GM23338 (cell line): ENCODE measurements around the gene PEX12. TPM values are rescaled to one million over a fixed set of nuclear protein-coding genes. Genes with fewer than 3 reads are reported as not detected.

Experiments
- ATAC-seq: fragments of 200-7000 bp; cut with Tn5 transposase; 3 replicates; pipeline ENCODE4 v1.9.1; 2020
- DNase-seq: peaks from one replicate; pipeline ENCODE4 v3.0.0-alpha.2; 2015; ENCODE audit warnings: low spot score
- H2AFZ ChIP-seq: fragments of 200-600 bp; sonication (generic); 2 replicates; pipeline ENCODE4 v1.8.0; 2016; ENCODE audit warnings: antibody characterized with exemption, mild to moderate bottlenecking, moderate library complexity
- H3F3A ChIP-seq: fragments of 200-600 bp; sonication (generic); replicated peaks from 2 replicates; pipeline ENCODE4 v1.8.0; 2017; ENCODE audit warnings: antibody characterized with exemption, mixed run types, low read depth
- H3K27ac ChIP-seq: fragments of 200-600 bp; sonication (generic); 2 replicates; pipeline ENCODE4 v1.6.1; 2016; ENCODE audit warnings: low read depth
- H3K27me3 ChIP-seq: fragments of 200-600 bp; sonication (generic); 2 replicates; pipeline ENCODE4 v1.8.0; 2016; ENCODE audit warnings: mild to moderate bottlenecking, mixed run types, moderate library complexity; ENCODE audit not compliant: insufficient read depth
- H3K36me3 ChIP-seq: fragments of 200-600 bp; sonication (generic); 2 replicates; pipeline ENCODE4 v1.8.0; 2016; ENCODE audit warnings: mild to moderate bottlenecking; ENCODE audit not compliant: insufficient read depth
- H3K4me1 ChIP-seq: fragments of 200-600 bp; sonication (generic); 2 replicates; pipeline ENCODE4 v1.8.0; 2016; ENCODE audit warnings: mild to moderate bottlenecking, moderate library complexity; ENCODE audit not compliant: insufficient read depth
- H3K4me2 ChIP-seq: fragments of 200-600 bp; sonication (generic); 2 replicates; pipeline ENCODE4 v1.7.1; 2017; ENCODE audit warnings: mixed run types
- H3K4me3 ChIP-seq: fragments of 200-600 bp; sonication (generic); 2 replicates; pipeline ENCODE4 v1.6.1; 2016; ENCODE audit warnings: mixed run types
- H3K79me2 ChIP-seq: fragments of 200-600 bp; sonication (generic); replicated peaks from 2 replicates; pipeline ENCODE4 v1.8.0; 2017; ENCODE audit warnings: mild to moderate bottlenecking; ENCODE audit not compliant: insufficient read depth
- H3K9me2 ChIP-seq: fragments of 200-600 bp; sonication (generic); 2 replicates; pipeline ENCODE4 v1.8.0; 2017; ENCODE audit not compliant: insufficient read depth
- H4K20me1 ChIP-seq: fragments of 200-600 bp; sonication (generic); replicated peaks from 2 replicates; pipeline ENCODE4 v1.8.0; 2017; ENCODE audit warnings: mild to moderate bottlenecking; ENCODE audit not compliant: insufficient read depth
- H3K27ac Mint-ChIP-seq: 2 replicates; pipeline ENCODE4 v1.8.0; 2020; ENCODE audit warnings: inconsistent platforms, mild to moderate bottlenecking, moderate library complexity, mixed read lengths
- H3K27me3 Mint-ChIP-seq: 3 replicates; pipeline ENCODE4 v1.8.0; 2022; ENCODE audit warnings: low read depth, mild to moderate bottlenecking, moderate library complexity, mixed read lengths, inconsistent platforms; ENCODE audit not compliant: insufficient read depth, poor library complexity
- H3K36me3 Mint-ChIP-seq: 3 replicates; pipeline ENCODE4 v1.8.0; 2021; ENCODE audit warnings: low read depth, mild to moderate bottlenecking, inconsistent platforms, moderate library complexity, mixed read lengths
- H3K4me1 Mint-ChIP-seq: 3 replicates; pipeline ENCODE4 v1.8.0; 2020; ENCODE audit warnings: mild to moderate bottlenecking, inconsistent platforms, mixed read lengths
- H3K4me3 Mint-ChIP-seq: 3 replicates; pipeline ENCODE4 v1.8.0; 2021; ENCODE audit warnings: moderate library complexity, mild to moderate bottlenecking, inconsistent platforms, mixed read lengths
- H3K9me3 Mint-ChIP-seq: 3 replicates; pipeline ENCODE4 v1.8.0; 2020; ENCODE audit warnings: moderate library complexity, mild to moderate bottlenecking, inconsistent platforms, mixed read lengths
- CREB1 ChIP-seq: fragments of 250-450 bp; sonication (Bioruptor Pico); IDR thresholded peaks from 2 replicates; pipeline ENCODE4 v1.5.0; 2020; ENCODE audit warnings: low read depth, mild to moderate bottlenecking, moderate library complexity
- EZH2 ChIP-seq: fragments of 200-600 bp; sonication (generic); IDR thresholded peaks from one replicate; pipeline ENCODE4 v1.8.0; 2017; ENCODE audit warnings: antibody characterized with exemption, mild to moderate bottlenecking, low read depth; ENCODE audit not compliant: unreplicated experiment
- JUNB ChIP-seq: IDR thresholded peaks from one replicate; pipeline ENCODE4 v1.6.1; 2016; ENCODE audit warnings: antibody characterized with exemption; ENCODE audit not compliant: unreplicated experiment
- NANOG ChIP-seq: IDR thresholded peaks from 2 replicates; pipeline ENCODE4 v1.6.1; 2016; ENCODE audit warnings: antibody characterized with exemption, borderline replicate concordance
- STAT1 ChIP-seq: IDR thresholded peaks from one replicate; pipeline ENCODE4 v1.6.1; 2016; ENCODE audit warnings: antibody characterized with exemption; ENCODE audit not compliant: unreplicated experiment
- ZNF114 ChIP-seq: fragments of 250-450 bp; sonication (Bioruptor Pico); IDR thresholded peaks from 2 replicates; pipeline ENCODE4 v1.5.0; 2020; ENCODE audit warnings: mild to moderate bottlenecking, moderate library complexity
- ZNF331 ChIP-seq: fragments of 250-450 bp; sonication (Bioruptor Pico); IDR thresholded peaks from 2 replicates; pipeline ENCODE4 v1.5.0; 2020; ENCODE audit warnings: low read depth, mild to moderate bottlenecking, moderate library complexity
- polyA plus RNA-seq: library from polyadenylated mRNA; unstranded; fragments of >200 nt; fragmentation: Nextera tagmentation; extraction: Ambion mirVana; gene quantifications from 2 replicates; pipeline ENCODE4 v1.2.1, GENCODE V29; 2016
- total RNA-seq: library from RNA; depleted of rRNA; stranded (reverse); fragments of >200 nt; shearing (Covaris generic); gene quantifications from 2 replicates; pipeline ENCODE4 v1.2.3, GENCODE V29; 2014
- TF ChIP-seq, protein P1 (sequence below): fragments of 250-450 bp; sonication (Bioruptor Pico); IDR thresholded peaks from 2 replicates; pipeline ENCODE4 v1.5.0; 2020; ENCODE audit warnings: mild to moderate bottlenecking, moderate library complexity
- TF ChIP-seq, protein P2 (sequence below): IDR thresholded peaks from 2 replicates; pipeline ENCODE4 v1.6.1; 2016; ENCODE audit warnings: antibody characterized with exemption
- TF ChIP-seq, protein P3 (sequence below), 2 experiments: fragments of 200-600 bp in 1 of 2; sonication (generic) in 1 of 2; conservative IDR thresholded peaks; 2 replicates each; pipeline versions ENCODE4 v1.5.1 to v1.6.1; 2016 to 2017; ENCODE audit warnings: antibody characterized with exemption in 2 of 2, low read depth in 2 of 2, mild to moderate bottlenecking in 2 of 2, moderate library complexity in 1 of 2

Gene PEX12
- total and polyA plus RNA-seq, 2 experiments from 2014 or later, result 1.5 to 1.9 TPM

DNA sequence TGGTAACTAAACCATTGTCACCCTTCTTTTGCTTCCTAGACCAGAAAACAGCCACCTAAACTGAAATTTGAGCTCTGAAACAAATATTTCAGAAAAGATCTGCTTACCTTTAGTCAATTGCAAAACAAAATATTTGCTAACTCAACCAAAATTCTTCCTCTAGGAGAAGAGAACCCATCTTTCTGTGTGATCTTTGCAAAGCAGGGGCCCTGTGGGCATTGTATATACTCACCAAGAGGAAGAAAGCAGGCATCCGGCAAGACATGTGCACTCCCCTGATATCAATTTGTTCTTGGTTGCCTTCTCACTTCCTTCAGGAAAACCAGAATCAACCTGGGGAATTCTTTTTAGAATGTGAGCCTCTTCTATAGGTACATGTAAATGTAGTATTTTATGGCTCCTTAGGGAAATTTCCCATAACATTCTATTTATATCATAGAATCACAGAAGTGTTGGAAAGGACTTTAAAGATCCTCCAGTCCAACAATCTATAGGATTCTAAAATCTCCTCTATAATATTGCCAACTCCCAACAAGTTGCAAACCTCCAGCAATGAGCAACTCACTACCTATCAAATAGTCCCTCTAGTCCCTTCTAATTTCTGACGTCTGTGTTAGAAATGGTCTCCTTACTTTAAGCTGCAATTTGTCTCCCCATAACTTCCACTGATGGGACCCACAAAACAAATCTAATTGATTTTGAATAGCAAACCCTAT, 18.7 kb downstream of the PEX12 start (continued):
- TF ChIP-seq, protein P1, sequence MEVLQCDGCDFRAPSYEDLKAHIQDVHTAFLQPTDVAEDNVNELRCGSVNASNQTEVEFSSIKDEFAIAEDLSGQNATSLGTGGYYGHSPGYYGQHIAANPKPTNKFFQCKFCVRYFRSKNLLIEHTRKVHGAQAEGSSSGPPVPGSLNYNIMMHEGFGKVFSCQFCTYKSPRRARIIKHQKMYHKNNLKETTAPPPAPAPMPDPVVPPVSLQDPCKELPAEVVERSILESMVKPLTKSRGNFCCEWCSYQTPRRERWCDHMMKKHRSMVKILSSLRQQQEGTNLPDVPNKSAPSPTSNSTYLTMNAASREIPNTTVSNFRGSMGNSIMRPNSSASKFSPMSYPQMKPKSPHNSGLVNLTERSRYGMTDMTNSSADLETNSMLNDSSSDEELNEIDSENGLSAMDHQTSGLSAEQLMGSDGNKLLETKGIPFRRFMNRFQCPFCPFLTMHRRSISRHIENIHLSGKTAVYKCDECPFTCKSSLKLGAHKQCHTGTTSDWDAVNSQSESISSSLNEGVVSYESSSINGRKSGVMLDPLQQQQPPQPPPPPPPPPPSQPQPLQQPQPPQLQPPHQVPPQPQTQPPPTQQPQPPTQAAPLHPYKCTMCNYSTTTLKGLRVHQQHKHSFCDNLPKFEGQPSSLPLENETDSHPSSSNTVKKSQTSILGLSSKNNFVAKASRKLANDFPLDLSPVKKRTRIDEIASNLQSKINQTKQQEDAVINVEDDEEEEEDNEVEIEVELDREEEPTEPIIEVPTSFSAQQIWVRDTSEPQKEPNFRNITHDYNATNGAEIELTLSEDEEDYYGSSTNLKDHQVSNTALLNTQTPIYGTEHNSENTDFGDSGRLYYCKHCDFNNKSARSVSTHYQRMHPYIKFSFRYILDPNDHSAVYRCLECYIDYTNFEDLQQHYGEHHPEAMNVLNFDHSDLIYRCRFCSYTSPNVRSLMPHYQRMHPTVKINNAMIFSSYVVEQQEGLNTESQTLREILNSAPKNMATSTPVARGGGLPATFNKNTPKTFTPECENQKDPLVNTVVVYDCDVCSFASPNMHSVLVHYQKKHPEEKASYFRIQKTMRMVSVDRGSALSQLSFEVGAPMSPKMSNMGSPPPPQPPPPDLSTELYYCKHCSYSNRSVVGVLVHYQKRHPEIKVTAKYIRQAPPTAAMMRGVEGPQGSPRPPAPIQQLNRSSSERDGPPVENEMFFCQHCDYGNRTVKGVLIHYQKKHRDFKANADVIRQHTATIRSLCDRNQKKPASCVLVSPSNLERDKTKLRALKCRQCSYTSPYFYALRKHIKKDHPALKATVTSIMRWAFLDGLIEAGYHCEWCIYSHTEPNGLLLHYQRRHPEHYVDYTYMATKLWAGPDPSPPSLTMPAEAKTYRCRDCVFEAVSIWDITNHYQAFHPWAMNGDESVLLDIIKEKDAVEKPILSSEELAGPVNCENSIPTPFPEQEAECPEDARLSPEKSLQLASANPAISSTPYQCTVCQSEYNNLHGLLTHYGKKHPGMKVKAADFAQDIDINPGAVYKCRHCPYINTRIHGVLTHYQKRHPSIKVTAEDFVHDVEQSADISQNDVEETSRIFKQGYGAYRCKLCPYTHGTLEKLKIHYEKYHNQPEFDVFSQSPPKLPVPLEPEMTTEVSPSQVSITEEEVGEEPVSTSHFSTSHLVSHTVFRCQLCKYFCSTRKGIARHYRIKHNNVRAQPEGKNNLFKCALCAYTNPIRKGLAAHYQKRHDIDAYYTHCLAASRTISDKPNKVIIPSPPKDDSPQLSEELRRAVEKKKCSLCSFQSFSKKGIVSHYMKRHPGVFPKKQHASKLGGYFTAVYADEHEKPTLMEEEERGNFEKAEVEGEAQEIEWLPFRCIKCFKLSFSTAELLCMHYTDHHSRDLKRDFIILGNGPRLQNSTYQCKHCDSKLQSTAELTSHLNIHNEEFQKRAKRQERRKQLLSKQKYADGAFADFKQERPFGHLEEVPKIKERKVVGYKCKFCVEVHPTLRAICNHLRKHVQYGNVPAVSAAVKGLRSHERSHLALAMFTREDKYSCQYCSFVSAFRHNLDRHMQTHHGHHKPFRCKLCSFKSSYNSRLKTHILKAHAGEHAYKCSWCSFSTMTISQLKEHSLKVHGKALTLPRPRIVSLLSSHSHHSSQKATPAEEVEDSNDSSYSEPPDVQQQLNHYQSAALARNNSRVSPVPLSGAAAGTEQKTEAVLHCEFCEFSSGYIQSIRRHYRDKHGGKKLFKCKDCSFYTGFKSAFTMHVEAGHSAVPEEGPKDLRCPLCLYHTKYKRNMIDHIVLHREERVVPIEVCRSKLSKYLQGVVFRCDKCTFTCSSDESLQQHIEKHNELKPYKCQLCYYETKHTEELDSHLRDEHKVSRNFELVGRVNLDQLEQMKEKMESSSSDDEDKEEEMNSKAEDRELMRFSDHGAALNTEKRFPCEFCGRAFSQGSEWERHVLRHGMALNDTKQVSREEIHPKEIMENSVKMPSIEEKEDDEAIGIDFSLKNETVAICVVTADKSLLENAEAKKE (CRISPR knock-in tag), result no peak
- TF ChIP-seq JUNB (no peak), STAT1 (no peak), ZNF114 (CRISPR knock-in tag) (no peak)
- TF ChIP-seq, protein P2, sequence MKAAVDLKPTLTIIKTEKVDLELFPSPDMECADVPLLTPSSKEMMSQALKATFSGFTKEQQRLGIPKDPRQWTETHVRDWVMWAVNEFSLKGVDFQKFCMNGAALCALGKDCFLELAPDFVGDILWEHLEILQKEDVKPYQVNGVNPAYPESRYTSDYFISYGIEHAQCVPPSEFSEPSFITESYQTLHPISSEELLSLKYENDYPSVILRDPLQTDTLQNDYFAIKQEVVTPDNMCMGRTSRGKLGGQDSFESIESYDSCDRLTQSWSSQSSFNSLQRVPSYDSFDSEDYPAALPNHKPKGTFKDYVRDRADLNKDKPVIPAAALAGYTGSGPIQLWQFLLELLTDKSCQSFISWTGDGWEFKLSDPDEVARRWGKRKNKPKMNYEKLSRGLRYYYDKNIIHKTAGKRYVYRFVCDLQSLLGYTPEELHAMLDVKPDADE, result no peak

DNA sequence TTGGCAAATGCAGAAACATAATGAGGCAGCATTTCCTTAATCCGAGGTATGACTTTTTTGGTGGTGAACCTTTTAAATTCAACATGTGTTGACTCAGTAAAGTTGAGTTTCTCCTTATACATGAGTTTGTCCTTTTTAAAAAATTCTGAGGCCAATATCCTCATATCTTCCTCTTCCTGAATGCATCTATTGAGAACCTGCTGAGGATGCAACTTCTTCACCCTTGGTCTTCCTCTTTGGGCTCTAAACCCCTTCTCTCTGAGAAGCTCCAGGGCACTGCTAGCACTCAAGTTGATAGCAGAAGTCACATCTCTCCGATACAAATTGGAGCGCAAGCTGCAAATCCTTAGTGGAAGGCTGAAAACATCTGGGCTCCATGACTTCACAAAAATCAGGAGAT, 21.0 kb downstream of the PEX12 start:
- no peak overlapping the region for H3K27ac Mint-ChIP-seq
- H3K9me3 Mint-ChIP-seq, result no peaks in the 10 kb centered on the region
- Histone ChIP-seq H2AFZ (peak overlapping the region; percentile 14; the same call in 1 of the 2 replicates), H3K27ac (no peak overlapping the region), H3K27me3 (no peaks in the 10 kb centered on the region), H3K4me1 (no peaks in the 10 kb centered on the region), H3K79me2 (no peaks in the 10 kb centered on the region), H3K4me3 (no peak overlapping the region), H4K20me1 (no peaks in the 10 kb centered on the region), H3K4me2 (no peak overlapping the region), H3F3A (no peaks in the 10 kb centered on the region), H3K9me2 (no peaks in the 10 kb centered on the region), H3K36me3 (no peaks in the 10 kb centered on the region)
- no peak for ATAC-seq
- no peak overlapping the region for H3K4me3 Mint-ChIP-seq
- H3K4me1 Mint-ChIP-seq, result no peaks in the 10 kb centered on the region; the same call in 2 of the 3 replicates
- no peaks in the 10 kb centered on the region for H3K36me3 Mint-ChIP-seq
- DNase-seq, result no peak
- H3K27me3 Mint-ChIP-seq, result peaks cover 3% of the 10 kb centered on the region
- no peak for TF ChIP-seq CREB1
- TF ChIP-seq, protein P2, result no peak
- no peak for TF ChIP-seq STAT1
- TF ChIP-seq EZH2, result no peak
- no peak for TF ChIP-seq NANOG
- no peak for TF ChIP-seq JUNB
- TF ChIP-seq ZNF331 (CRISPR knock-in tag), result no peak
- TF ChIP-seq, protein P3, sequence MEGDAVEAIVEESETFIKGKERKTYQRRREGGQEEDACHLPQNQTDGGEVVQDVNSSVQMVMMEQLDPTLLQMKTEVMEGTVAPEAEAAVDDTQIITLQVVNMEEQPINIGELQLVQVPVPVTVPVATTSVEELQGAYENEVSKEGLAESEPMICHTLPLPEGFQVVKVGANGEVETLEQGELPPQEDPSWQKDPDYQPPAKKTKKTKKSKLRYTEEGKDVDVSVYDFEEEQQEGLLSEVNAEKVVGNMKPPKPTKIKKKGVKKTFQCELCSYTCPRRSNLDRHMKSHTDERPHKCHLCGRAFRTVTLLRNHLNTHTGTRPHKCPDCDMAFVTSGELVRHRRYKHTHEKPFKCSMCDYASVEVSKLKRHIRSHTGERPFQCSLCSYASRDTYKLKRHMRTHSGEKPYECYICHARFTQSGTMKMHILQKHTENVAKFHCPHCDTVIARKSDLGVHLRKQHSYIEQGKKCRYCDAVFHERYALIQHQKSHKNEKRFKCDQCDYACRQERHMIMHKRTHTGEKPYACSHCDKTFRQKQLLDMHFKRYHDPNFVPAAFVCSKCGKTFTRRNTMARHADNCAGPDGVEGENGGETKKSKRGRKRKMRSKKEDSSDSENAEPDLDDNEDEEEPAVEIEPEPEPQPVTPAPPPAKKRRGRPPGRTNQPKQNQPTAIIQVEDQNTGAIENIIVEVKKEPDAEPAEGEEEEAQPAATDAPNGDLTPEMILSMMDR (conservative IDR thresholded peaks at IDR 0.05; ENCODE audit: low read depth in 2 of 2), result no peak
- no peak for TF ChIP-seq ZNF114 (CRISPR knock-in tag)
